ENCODE data around the gene CIITA. TPM values are rescaled to one million over a fixed set of nuclear protein-coding genes. Genes with fewer than 3 reads are reported as not detected.

CIITA gene
- total RNA-seq, 1 donor from 2014 or later: 0.04 TPM

DNA sequence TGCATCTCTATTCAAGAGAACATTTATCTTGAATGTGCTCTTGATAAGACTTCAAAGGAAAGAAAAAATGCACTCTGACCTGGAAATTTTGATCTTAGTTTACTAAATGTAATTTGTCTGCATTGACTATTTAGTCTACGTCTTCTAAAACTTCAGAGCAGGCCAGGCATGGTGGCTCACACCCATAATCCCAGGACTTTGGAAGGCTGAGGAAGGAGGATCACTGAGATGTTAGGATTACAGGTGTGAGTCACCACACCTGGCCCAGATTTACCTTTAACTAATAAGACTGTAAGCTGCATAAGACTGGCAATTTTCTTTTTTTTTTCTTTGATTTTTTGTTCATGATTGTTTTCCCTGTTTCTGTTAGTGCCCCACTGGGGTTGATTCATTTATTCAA, 18.8 kb upstream of the CIITA start:
- no peak for DNase-seq (ENCODE audit: low read depth)
- Histone ChIP-seq H3K4me3 (ENCODE audit: low read depth, low read length) (no peak overlapping the region), H3K27me3 (ENCODE audit: control insufficient read depth, insufficient read depth, low read length) (no peaks in the 10 kb centered on the region), H3K36me3 (ENCODE audit: control insufficient read depth, insufficient read depth, low read length) (no peaks in the 10 kb centered on the region)
- TF ChIP-seq, protein P1, sequence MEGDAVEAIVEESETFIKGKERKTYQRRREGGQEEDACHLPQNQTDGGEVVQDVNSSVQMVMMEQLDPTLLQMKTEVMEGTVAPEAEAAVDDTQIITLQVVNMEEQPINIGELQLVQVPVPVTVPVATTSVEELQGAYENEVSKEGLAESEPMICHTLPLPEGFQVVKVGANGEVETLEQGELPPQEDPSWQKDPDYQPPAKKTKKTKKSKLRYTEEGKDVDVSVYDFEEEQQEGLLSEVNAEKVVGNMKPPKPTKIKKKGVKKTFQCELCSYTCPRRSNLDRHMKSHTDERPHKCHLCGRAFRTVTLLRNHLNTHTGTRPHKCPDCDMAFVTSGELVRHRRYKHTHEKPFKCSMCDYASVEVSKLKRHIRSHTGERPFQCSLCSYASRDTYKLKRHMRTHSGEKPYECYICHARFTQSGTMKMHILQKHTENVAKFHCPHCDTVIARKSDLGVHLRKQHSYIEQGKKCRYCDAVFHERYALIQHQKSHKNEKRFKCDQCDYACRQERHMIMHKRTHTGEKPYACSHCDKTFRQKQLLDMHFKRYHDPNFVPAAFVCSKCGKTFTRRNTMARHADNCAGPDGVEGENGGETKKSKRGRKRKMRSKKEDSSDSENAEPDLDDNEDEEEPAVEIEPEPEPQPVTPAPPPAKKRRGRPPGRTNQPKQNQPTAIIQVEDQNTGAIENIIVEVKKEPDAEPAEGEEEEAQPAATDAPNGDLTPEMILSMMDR (IDR thresholded peaks at IDR 0.05; ENCODE audit: insufficient read depth, low read length, poor library complexity, severe bottlenecking): no peak

DNA sequence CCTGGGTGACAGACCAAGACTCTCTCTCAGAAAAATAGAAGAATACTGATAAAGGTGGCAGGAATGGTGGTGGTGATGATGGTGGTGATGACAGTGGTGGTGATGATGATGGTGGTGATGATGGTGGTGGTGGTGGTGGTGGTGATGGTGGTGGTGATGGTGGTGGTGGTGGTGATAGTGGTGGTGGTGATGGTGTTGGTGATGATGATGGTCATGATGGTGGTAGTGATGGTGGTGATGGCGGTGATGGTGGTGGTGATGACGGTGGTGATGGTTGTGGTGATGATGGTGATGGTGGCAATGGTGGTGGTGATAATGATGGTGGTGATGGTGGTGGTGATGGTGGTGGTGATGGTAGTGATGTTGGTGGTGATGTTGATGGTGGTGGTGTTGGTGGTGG, 18.0 kb upstream of the CIITA start:
- Histone ChIP-seq H3K27me3 (ENCODE audit: control insufficient read depth, insufficient read depth, low read length) (no peaks in the 10 kb centered on the region), H3K36me3 (ENCODE audit: control insufficient read depth, insufficient read depth, low read length) (no peaks in the 10 kb centered on the region), H3K4me3 (ENCODE audit: low read depth, low read length) (no peak overlapping the region)
- no peak for DNase-seq (ENCODE audit: low read depth)
- TF ChIP-seq, protein P1 (IDR thresholded peaks at IDR 0.05; ENCODE audit: insufficient read depth, low read length, poor library complexity, severe bottlenecking): no peak

DNA sequence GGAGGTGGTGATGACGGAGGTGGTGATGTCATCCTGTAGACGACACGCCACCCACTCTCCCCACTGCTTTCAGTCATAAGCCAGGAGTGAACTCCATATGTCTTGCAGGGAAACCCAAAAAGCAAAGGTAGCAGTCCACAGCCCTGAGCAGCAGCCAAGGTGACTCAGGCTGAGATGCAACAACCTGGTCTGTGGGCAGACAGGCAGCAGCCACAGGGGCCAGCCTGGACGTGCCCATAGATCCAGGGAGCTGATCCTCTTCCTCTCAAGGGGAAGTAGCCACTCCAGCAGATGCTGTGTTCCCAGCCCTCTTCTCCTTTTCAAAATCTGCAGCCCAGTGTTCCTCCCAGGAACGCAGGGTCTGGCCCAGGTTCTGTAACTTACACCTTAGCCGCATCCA, 17.3 kb upstream of the CIITA start:
- no peaks in the 10 kb centered on the region for H3K36me3 ChIP-seq (ENCODE audit: control insufficient read depth, insufficient read depth, low read length)
- H3K27me3 ChIP-seq (ENCODE audit: control insufficient read depth, insufficient read depth, low read length): no peaks in the 10 kb centered on the region
- TF ChIP-seq, protein P1 (IDR thresholded peaks at IDR 0.05; ENCODE audit: insufficient read depth, low read length, poor library complexity, severe bottlenecking): no peak
- no peak for DNase-seq (ENCODE audit: low read depth)
- H3K4me3 ChIP-seq (ENCODE audit: low read depth, low read length): no peak overlapping the region

DNA sequence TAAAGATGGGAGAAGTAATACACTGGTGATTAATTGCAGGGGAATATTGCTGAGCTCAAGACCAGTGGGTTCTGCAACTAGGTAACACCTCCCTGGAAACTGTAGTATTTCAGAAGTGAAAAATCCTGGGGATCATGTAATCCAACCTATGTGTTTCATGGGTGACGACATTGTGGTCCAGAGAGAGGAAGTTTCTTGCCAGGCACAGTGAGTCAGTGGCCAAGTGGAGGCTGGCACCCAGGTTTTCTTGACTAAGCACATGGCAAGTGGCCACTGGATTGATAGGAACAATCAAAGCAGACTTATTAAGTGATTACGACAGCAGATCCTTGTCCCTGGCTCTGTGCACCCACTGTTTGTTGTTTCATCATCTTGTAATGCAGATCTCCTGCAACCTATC, 14.6 kb upstream of the CIITA start:
- peak; percentile 53 for DNase-seq (ENCODE audit: low read depth)

DNA sequence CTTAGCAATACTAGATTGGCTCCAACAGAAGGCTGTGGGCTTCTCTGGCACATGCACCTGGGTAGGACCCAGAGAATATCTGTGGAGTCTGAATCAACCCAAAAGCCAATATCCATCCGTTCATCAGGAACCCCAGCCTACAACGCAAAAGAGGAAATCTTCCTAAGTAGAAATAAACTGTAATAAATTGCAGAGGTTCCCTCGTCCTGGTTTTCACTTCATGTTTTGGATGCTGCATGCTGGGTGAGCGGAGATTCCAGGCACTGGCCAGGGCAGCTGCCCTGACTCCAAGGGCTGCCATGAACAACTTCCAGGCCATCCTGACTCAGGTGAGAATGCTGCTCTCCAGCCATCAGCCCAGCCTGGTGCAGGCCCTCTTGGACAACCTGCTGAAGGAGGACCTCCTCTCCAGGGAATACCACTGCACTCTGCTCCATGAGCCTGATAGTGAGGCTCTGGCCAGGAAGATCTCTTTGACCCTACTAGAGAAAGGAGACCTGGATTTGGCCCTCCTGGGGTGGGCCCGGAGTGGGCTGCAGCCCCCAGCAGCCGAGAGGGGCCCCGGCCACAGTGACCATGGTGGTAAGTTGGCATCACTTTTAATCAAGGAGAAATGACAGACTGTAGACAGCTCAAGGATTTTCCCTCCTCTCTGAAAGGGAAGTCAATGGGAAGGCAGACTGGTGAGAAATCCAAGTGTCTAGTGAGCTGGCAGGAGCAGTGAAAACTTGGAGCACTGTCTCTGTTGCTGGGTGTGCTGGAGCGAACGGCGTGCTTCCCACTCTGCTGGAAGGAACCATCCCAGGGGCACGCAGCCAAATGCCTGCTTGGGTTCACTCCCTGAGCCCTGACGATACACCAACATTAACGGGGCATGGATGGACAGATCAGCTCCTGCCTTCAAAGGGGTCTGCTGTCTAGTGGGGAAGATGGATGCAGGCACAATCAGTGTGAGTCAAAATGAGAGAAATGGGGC, 10.7 kb upstream of the CIITA start:
- no peak for DNase-seq (ENCODE audit: low read depth)
- H3K4me3 ChIP-seq (ENCODE audit: low read depth, low read length): no peak overlapping the region
- TF ChIP-seq, protein P1 (IDR thresholded peaks at IDR 0.05; ENCODE audit: insufficient read depth, low read length, poor library complexity, severe bottlenecking): no peak
- no peaks in the 10 kb centered on the region for H3K36me3 ChIP-seq (ENCODE audit: control insufficient read depth, insufficient read depth, low read length)
- H3K27me3 ChIP-seq (ENCODE audit: control insufficient read depth, insufficient read depth, low read length): no peaks in the 10 kb centered on the region

More for the DNA sequence above, 14.6 kb upstream of the CIITA start:
- no peaks in the 10 kb centered on the region for H3K27me3 ChIP-seq (ENCODE audit: control insufficient read depth, insufficient read depth, low read length)
- no peak overlapping the region for H3K4me3 ChIP-seq (ENCODE audit: low read depth, low read length)
- TF ChIP-seq, protein P1 (IDR thresholded peaks at IDR 0.05; ENCODE audit: insufficient read depth, low read length, poor library complexity, severe bottlenecking): no peak
- H3K36me3 ChIP-seq (ENCODE audit: control insufficient read depth, insufficient read depth, low read length): no peaks in the 10 kb centered on the region

Measured in kidney epithelial cell (primary cell).